Dermis blood vessel endothelial cell (primary cell): ENCODE measurements around the gene MBOAT2. TPM values are rescaled to one million over a fixed set of nuclear protein-coding genes. Genes with fewer than 3 reads are reported as not detected.

ENCODE experiments used
- DNase-seq: peaks from one replicate; pipeline ENCODE4 v3.0.0; 2010
- total RNA-seq: library from RNA; depleted of rRNA; stranded (reverse); fragments of >200 nt; gene quantifications from 2 replicates; pipeline ENCODE4 v1.2.3, GENCODE V29; 2014

The MBOAT2 gene
- total RNA-seq, 1 donor from 2014 or later = 15.0 TPM

GRCh38 chr2:9015998-9016397 is 12.5 kb upstream of the MBOAT2 start:
- no peak for DNase-seq

- DNase-seq = no peak
Observed at GRCh38 chr2:9013403-9013802, 9.9 kb upstream of the MBOAT2 start.

DNA sequence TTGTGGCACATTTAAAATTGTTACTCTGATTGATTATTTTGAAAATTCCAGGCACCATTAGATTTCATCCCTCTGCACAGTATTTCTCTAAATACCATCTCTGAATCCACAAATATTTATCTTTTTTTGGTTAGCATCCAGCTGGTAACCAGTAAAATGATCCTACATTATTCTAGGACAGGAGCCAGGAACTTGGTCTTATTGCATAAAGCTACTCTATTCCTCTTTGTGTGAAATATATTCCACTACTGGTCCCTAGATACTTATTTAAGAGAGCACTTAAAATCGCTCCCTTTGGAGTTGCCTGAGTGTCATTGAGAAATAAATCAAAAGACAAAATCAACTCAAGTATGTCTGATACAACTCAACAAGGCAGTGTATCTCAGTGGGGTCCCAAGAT is 7.4 kb upstream of the MBOAT2 start:
- no peak for DNase-seq

- DNase-seq = no peak
Observed at GRCh38 chr2:9008951-9009664, 5.6 kb upstream of the MBOAT2 start.

DNA sequence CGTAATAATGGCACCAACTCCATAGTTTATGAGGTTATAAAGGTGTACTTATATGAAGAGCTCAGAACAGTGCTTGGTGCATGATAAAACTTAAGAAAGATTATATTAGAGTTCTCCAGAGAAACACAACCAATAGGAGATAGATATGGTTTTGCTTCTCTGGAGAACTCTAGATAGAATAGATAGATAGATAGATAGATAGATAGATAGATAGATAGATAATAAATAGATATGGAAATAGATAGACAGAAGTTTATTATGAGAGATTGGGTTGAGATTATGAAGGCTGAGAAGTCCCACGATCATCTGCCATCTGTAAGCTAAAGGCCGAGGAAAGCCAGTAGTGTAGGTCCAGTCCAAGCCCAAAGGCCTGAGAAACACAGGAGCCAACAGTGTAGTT is 2.9 kb upstream of the MBOAT2 start:
- DNase-seq = no peak

DNA sequence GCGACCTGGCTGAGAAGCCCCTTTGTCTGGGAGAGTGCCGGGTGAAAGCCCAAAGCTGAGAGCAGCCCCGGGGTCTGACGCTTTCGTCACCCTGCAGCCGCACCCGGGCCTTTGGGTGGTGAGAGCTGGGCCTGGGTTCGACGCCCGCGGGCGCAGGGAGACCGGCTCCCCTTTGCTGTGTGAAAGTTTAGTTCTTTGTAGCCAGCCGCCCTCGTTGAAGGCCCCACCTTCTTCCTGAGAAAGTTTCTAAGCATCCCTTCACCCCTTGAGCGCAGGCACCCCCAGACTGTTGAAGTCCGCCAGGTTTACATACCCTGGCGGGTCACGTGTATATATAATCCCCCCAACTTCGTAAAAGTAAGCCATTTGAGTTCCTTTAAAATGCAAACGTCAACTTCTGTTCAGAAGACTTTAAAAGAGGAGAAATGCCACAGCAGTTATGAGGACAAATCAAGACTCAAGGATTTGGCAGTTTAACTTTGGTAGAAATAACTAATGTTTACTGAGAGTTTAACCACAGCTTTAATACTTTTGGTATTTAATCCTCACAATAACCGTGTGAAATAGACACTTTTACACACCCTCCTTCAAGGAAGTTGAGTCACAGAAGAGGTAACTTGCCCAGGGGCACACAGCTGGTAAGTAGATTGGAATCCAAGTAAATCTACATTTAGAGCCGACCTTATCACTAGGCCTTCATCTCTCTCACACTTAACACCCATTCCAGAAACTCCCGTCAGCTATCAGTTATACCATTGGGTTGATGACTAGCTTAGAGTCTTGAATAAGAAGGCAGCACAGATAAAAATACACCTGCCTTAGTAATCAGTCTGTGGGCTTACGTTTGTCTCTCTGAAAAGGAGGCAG is 1.1 kb upstream of the MBOAT2 start:
- peak; percentile 15 for DNase-seq

GRCh38 chr2:9003366-9003615 is 193 bp downstream of the MBOAT2 start:
- DNase-seq = no peak

- DNase-seq = peak; percentile 27
Observed at GRCh38 chr2:9002637-9003365, 683 bp downstream of the MBOAT2 start.

GRCh38 chr2:9002313-9002636 is 1.2 kb downstream of the MBOAT2 start:
- DNase-seq = peak; percentile 4

- no peak for DNase-seq
Observed at GRCh38 chr2:9001778-9002177, 1.7 kb downstream of the MBOAT2 start.

GRCh38 chr2:9001229-9001628 is 2.3 kb downstream of the MBOAT2 start:
- peak; percentile 54 for DNase-seq

- DNase-seq = no peak
Observed at GRCh38 chr2:9000442-9000841, 3.0 kb downstream of the MBOAT2 start.

DNA sequence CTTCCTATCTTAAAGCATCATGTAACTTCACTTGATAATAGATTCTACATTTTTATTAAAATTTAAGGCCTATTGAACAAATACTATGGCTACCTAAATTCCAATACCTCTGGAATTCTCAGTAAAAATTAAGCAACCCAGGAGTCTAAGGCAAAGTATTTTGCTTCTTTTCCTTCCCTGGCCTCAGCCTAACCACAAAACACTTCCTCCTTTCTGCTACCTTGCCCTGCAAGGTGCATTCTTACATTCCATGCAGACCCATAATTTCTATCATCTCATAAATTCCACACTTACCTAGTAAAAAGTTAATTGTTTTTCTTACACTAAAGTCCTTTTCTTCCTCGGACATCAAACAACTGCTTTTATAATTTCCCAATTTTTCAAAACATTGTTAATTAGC is 3.7 kb downstream of the MBOAT2 start:
- DNase-seq = no peak

GRCh38 chr2:8999102-8999446 is 4.4 kb downstream of the MBOAT2 start:
- DNase-seq = peak; percentile 19

- DNase-seq = no peak
Observed at GRCh38 chr2:8998418-8999101, 4.9 kb downstream of the MBOAT2 start.

- no peak for DNase-seq
Observed at GRCh38 chr2:8997631-8998030, 5.9 kb downstream of the MBOAT2 start.

GRCh38 chr2:8997108-8997507 is 6.4 kb downstream of the MBOAT2 start:
- no peak for DNase-seq

DNA sequence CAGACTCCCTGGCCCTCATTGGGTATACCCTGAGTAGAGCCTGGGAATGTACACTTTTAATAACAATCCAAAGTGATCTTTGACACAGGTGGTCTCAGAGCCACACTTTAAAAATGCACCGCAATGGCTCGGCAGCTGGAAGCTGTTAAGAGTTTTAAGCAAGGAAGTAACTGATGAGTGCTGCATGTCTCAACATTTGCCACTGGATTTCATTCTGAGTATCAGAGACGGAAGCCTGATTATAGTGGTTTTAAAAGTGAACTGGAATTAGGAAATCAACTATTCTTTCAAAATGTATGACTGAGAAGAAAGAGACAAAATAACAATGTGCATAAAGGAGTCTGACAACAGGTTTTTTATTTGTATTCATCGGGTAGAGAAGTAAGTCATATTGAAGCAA is 7.5 kb downstream of the MBOAT2 start:
- no peak for DNase-seq

DNA sequence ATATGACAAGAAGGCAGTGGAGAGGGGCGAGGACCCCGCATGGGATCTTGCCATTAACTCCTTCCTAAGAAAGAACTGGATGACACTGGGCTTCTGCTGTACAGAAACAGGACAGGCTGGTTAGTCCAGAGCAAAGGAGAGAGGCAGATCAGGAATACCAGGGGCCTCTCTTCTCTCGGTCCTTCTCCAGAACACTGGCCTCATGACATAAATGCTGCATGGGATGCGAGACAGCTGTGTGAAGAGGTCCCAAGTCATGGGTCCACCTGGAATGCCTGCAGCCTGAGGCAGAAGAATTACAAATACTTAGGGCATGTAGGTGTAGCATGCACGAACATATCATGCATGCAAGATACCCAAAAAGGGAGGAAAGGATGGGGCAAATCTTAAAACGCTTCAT is 9.1 kb downstream of the MBOAT2 start:
- DNase-seq = no peak

GRCh38 chr2:8993902-8994278 is 9.6 kb downstream of the MBOAT2 start:
- DNase-seq = no peak

GRCh38 chr2:8993196-8993901 is 10.1 kb downstream of the MBOAT2 start:
- no peak for DNase-seq

GRCh38 chr2:8992643-8993042 is 10.8 kb downstream of the MBOAT2 start:
- no peak for DNase-seq

GRCh38 chr2:8989536-8990079 is 13.9 kb downstream of the MBOAT2 start:
- DNase-seq = no peak
